Measurements from ENCODE around the gene PAXIP1. TPM values are rescaled to one million over a fixed set of nuclear protein-coding genes. Genes with fewer than 3 reads are reported as not detected.

The PAXIP1 gene
- total RNA-seq, 1 donor from 2014 or later: 11.8 TPM

GRCh38 chr7:154913638-154914307, 89.2 kb downstream of the PAXIP1 start:
- Histone ChIP-seq H3K27ac (no peak overlapping the region), H3K27me3 (peaks cover 27% of the 10 kb centered on the region), H3K4me3 (peak overlapping the region; percentile 44), H3K4me1 (peaks cover 4% of the 10 kb centered on the region), H3K9me3 (no peaks in the 10 kb centered on the region), H3K36me3 (no peaks in the 10 kb centered on the region)
- ATAC-seq (peak; percentile 95), DNase-seq (peak; percentile 94)
- TF ChIP-seq CTCF (IDR thresholded peaks at IDR 0.05): peak; percentile 93
- intact Hi-C loops (cut with DNase I): no loop called here

DNA sequence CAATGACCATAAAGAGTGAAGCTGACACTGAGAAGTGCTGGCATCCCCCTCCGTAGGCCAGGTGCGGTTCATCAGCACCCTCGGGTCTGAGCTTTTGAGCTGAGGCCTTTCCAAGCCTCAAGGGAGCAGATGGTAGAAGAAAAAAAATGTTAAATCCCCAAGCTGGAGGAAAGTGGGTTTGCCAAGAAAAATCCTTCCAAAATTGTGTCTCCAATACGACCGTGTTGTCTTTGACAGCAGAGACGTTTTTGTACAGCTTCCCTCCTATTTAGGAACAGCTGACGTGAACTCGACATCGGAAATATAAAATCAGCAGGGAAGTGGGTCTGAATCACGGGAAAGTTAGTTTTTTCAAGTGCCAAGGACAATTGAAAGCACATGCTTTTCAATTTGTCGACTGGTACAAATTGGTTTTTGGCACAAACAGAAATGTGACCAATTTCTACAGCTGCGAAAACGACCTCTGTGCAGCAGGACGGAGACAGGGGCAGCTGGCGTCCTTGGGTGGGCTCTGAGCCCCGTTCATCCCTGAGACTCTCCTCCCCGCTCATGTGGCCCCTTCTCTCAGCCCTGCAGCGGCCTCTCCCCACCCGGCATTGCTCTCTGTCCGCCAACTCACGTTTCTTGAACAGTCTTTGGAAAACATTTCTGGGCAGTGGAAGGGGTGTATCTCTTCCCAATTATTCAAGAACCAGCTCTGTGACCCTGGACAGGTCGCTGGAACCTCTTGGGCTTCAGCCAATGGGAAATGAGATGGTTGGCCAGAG, 89.9 kb downstream of the PAXIP1 start:
- no peak for ATAC-seq
- peaks cover 4% of the 10 kb centered on the region for H3K4me1 ChIP-seq
- H3K27me3 ChIP-seq: peaks cover 27% of the 10 kb centered on the region
- no peaks in the 10 kb centered on the region for H3K36me3 ChIP-seq
- no peak for TF ChIP-seq CTCF (IDR thresholded peaks at IDR 0.05)
- no peak overlapping the region for H3K4me3 ChIP-seq
- no peak overlapping the region for H3K27ac ChIP-seq
- H3K9me3 ChIP-seq: no peaks in the 10 kb centered on the region
- DNase-seq: no peak
- intact Hi-C loops (cut with DNase I): no loop called here

DNA sequence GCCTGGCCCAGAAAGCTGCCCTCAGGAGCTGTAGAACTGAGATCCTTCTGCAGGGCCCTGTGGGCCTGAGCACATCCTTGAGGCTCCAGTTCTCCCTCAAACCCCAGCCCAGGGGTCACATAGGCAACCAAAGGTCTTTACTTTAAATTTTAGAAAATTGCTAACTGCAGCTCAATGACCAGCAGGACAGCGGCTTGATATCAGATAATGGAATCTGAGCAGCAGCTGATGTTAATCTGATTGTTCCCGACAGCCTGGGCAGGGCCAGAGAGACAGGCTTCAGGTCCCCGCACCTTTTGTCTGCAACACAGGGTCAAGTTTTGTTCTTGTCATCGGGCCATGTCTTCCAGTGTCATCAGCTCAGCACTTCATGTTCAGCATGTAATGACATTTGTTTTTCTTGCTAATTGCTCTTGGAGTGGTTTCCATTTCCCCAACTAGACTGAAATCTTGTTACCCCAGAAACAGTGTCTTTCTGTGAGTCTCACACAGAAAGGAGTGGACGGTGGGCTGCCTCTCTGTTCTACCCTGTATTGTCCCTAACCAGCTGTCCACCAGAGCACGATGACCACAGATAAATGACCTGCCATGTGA, 91.0 kb downstream of the PAXIP1 start:
- Histone ChIP-seq H3K27ac (no peak overlapping the region), H3K27me3 (peaks cover 27% of the 10 kb centered on the region), H3K4me3 (no peak overlapping the region), H3K36me3 (no peaks in the 10 kb centered on the region), H3K9me3 (no peaks in the 10 kb centered on the region), H3K4me1 (peaks cover 4% of the 10 kb centered on the region)
- no peak for TF ChIP-seq CTCF (IDR thresholded peaks at IDR 0.05)
- ATAC-seq: no peak
- no peak for DNase-seq
- intact Hi-C loops (cut with DNase I): no loop called here

- Histone ChIP-seq H3K4me3 (no peak overlapping the region), H3K9me3 (no peaks in the 10 kb centered on the region), H3K27me3 (peaks cover 27% of the 10 kb centered on the region), H3K36me3 (no peaks in the 10 kb centered on the region), H3K4me1 (peaks cover 4% of the 10 kb centered on the region), H3K27ac (no peak overlapping the region)
- intact Hi-C loops (cut with DNase I): no loop called here
- DNase-seq (no peak), ATAC-seq (no peak)
- no peak for TF ChIP-seq CTCF (IDR thresholded peaks at IDR 0.05)
These were observed 91.5 kb downstream of the PAXIP1 start for GRCh38 chr7:154911411-154911810.

- H3K36me3 ChIP-seq: no peaks in the 10 kb centered on the region
- H3K4me1 ChIP-seq: peaks cover 4% of the 10 kb centered on the region
- no peak for TF ChIP-seq CTCF (IDR thresholded peaks at IDR 0.05)
- H3K9me3 ChIP-seq: no peaks in the 10 kb centered on the region
- H3K4me3 ChIP-seq: no peak overlapping the region
- ATAC-seq: no peak
- peaks cover 27% of the 10 kb centered on the region for H3K27me3 ChIP-seq
- no peak overlapping the region for H3K27ac ChIP-seq
- DNase-seq: no peak
- intact Hi-C loops (cut with DNase I): no loop called here
These were observed 91.9 kb downstream of the PAXIP1 start for GRCh38 chr7:154910977-154911376.

All from upper lobe of right lung (tissue), 1 donor.